GM11168 (cell line): ENCODE measurements around the gene SESTD1.
"Not testable (repeated sequence)": the region's sequence is repeated elsewhere in the genome, so short reads cannot be mapped to it uniquely, and the experiment has no call there.

ENCODE experiments used
- in situ Hi-C: fragments of 300-500 bp; cut with MboI; formaldehyde crosslinking; loops from one replicate; pipeline ENCODE4 v1.12.0; 2022; ENCODE audit warnings: low sequenced_read_pairs; ENCODE audit not compliant: unreplicated experiment

The SESTD1 gene

DNA sequence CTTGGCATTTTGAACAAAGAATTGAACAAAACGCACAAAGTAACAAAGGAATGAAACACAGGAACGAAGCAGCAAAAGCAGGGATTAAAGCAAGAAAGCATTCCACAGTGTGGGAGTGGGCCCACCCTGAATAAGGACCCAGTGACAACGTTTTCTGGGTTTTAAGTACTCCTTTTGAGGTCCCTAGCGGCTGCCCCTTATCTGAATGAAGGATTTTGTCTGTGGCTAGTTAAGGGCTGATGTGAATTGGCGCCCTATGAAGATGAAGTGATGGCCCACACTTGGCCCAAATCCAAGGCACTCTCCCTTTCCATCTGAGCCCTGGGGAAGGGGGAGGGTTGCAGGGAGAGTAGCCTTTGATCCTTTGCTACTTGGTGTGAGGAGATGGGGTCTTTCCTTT lies 206.9 kb downstream of the SESTD1 start:
- in situ Hi-C loops = no loop called here

DNA sequence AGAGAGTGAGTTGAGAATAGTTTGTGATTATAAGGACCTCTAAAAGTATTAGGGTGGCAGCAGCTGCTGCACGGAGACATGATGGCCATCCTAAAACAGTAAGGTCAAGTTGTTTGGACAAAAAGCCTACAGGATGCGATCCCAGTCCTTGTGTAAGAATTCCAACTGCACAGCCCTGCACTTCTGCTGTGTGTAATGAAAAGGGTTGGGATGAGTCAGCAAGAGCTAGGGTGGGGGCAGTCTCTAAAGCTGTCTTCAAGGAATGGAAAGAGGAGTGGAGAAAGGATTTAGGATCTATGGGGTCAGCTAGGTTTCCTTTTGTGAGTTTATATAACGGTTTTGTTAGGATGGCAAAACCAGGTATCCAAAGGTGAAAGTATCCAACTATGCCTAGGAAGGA lies 211.1 kb downstream of the SESTD1 start:
- in situ Hi-C loops = not testable (repeated sequence)
